Activated T-helper 2 cell treated with anti-CD3 and anti-CD28 coated beads, Interferon-gamma antibody, Interleukin-2, Interleukin-4, amounts not matched to agents 10 μg/mL and 5 μg/mL and 100 μg/mL, durations not matched to agents 14 hours and 24 hours and 36 hours (primary cell): ENCODE results near the gene GSK3A. TPM values are rescaled to one million over a fixed set of nuclear protein-coding genes. Genes with fewer than 3 reads are reported as not detected.

Experiments
- DNase-seq: peaks from one replicate; pipeline ENCODE4 v3.0.0; 2021; ENCODE audit warnings: low spot score
- H3K27ac Mint-ChIP-seq: one replicate; pipeline ENCODE4 v1.8.0; 2021; ENCODE audit warnings: mixed read lengths
- H3K27me3 Mint-ChIP-seq: one replicate; pipeline ENCODE4 v1.8.0; 2021; ENCODE audit warnings: low read depth, mixed read lengths
- H3K36me3 Mint-ChIP-seq: one replicate; pipeline ENCODE4 v1.8.0; 2021; ENCODE audit warnings: low read depth, mixed read lengths
- H3K4me1 Mint-ChIP-seq: one replicate; pipeline ENCODE4 v1.8.0; 2021; ENCODE audit warnings: low read depth, mixed read lengths
- H3K4me3 Mint-ChIP-seq: one replicate; pipeline ENCODE4 v1.8.0; 2021; ENCODE audit warnings: low read depth, mild to moderate bottlenecking, moderate library complexity, mixed read lengths
- H3K9me3 Mint-ChIP-seq: one replicate; pipeline ENCODE4 v1.8.0; 2021; ENCODE audit warnings: mixed read lengths
- intact Hi-C: fragments of 100-400 bp; cut with micrococcal nuclease; formaldehyde crosslinking; loops from one replicate; pipeline ENCODE4 v1.15.1; 2023
- total RNA-seq: library from RNA; stranded (reverse); gene quantifications from 2 replicates; pipeline ENCODE4 v1.2.3, GENCODE V29; 2022

The GSK3A gene
- total RNA-seq, 1 donor from 2014 or later, result 52.4 TPM

DNA sequence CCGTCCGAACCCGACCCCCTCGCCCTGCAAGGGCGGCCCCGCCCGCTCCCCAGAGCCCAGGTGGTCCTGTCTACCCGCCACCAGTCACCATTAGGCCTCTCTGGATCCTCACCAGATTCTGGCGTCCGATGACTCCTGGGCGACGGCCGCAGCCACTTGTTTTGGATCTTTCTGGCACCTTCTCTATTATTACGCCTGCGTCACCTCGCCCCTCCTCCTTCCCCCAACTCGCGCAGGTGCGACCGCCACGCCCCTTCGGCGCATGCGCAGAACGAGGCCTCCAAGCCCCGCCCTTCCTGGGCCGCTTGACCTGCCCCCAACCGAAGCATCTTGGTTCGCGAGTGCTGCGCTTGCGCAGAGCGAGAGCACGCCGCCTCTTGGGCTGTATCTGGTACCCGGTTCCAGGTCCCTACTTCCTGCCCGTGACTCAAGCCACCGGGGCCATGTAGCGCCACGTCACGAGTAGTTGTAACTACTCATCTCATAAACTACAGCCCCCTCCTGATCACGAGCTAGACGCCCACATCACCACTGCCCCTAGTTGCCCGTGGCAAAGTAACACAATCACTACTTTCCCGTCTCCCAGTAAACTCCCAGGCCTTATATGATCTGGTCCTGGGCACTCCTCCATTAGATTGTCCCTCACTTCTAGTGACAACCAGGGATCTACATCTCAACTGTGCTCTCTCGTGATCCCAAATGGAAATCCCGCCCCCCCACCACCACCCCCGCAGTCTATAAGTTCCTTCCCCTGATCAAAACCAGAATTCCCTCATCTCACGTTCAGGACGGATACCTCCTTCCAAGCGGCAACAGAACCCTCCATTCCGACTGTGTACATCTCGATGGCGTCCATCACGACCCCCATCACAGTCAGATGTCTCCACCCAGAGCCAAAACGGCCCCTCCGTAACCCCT lies 24.6 kb downstream of the GSK3A start, which contains the start of gene DEDD2:
Gene DEDD2, minus strand, starts transcription at position 158 of the 918 bp plus-strand sequence. CDS start 670 bp downstream, outside the sequence.
- intact Hi-C loops, result loop anchor here (1.0 to 2.0 kb wide), 3 partner anchors 16 to 95 kb away; partner anchors contain the start of gene CIC
- DNase-seq, result peak; percentile 100
- H3K4me1 Mint-ChIP-seq, result peaks cover 50% of the 10 kb centered on the region
- peaks cover 36% of the 10 kb centered on the region for H3K36me3 Mint-ChIP-seq
- H3K27ac Mint-ChIP-seq, result peak within 1 kb of the TSS; percentile 95
- no peaks in the 10 kb centered on the region for H3K27me3 Mint-ChIP-seq
- H3K4me3 Mint-ChIP-seq, result peak within 1 kb of the TSS; percentile 91
- H3K9me3 Mint-ChIP-seq, result no peaks in the 10 kb centered on the region

DNA sequence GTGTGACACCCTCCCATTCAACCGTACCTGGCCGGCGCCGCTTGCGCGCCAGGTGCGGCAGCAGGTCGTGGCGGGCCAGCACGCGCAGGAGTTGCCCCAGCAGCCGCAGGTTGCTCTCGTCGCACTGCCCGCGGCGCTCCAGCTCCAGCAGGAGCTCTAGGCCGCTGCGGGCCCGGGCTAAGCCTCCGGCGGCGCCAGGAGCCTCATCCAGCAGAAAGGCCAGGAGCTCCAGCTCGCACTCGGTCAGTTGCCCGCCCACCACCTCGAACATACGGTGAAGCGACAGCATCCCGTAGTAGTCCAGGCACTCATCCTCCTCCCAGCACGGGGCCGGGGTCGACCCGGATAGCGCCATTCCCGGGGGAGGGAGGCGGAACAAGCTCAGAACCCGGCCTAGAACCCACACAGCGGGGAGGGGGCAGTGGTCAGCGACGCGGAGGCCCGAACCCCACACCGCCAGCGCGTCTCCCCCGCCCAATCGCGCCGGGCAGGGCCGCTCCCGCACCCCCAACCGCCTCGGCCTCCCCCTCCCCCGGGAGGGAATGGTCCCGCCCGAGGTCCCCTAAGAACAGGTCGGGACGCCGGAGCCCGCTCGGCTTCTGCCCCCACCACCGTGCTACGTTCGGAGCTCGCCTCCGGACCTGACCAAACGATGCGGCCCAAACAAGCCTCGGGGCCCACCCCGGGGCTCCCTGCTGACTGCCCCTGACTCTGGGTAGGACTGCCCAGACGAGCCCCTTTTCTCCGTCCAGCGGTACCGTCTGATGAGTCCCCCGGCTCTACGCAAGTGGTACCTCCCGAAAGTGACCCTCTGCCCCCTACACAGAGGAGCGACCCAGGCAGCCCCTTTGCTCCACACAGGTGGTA lies 25.5 kb downstream of the GSK3A start:
- H3K27me3 Mint-ChIP-seq, result no peaks in the 10 kb centered on the region
- no peaks in the 10 kb centered on the region for H3K9me3 Mint-ChIP-seq
- H3K36me3 Mint-ChIP-seq, result peaks cover 37% of the 10 kb centered on the region
- H3K4me3 Mint-ChIP-seq, result peak overlapping the region; percentile 91
- DNase-seq, result peak; percentile 27
- H3K27ac Mint-ChIP-seq, result peak overlapping the region; percentile 95
- H3K4me1 Mint-ChIP-seq, result peaks cover 52% of the 10 kb centered on the region
- intact Hi-C loops, result loop anchor here (1.0 to 2.0 kb wide), 3 partner anchors 16 to 94 kb away; partner anchors contain the start of gene CIC

DNA sequence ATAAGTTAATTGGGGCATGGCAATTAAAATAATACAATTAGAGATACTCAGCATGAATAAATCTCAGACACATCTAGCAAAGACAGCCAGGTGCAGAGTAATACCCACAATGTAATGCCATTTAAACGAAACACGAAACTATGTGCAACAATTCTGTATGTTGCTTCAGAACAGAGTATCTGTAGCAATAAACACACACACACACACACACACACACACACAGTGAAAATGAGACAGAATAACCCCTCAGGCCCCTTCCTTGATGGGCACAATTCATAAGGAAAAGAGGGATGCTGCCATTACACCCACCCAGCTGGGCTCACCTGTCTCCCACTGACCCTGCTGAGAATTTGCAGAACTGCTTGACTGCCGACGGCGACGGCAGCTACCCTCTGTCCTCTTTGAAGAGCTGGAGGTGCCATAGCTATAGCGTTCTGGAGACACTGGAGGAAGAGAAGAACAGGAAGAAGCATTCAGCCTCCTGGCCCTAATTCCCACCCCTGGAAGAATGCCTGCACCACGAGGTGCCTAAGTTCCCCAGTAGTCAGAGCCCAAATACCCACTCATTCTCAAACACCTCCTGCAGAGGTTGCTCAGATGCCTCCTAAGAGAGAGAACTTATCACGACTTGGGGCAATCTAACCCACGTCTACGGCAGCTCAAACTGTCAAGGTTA lies 27.5 kb downstream of the GSK3A start:
- Mint-ChIP-seq H3K4me3 (peak overlapping the region; percentile 91), H3K27ac (no peak overlapping the region), H3K27me3 (no peaks in the 10 kb centered on the region), H3K9me3 (no peaks in the 10 kb centered on the region), H3K4me1 (peaks cover 48% of the 10 kb centered on the region), H3K36me3 (peaks cover 32% of the 10 kb centered on the region)
- intact Hi-C loops, result no loop called here
- DNase-seq, result no peak

DNA sequence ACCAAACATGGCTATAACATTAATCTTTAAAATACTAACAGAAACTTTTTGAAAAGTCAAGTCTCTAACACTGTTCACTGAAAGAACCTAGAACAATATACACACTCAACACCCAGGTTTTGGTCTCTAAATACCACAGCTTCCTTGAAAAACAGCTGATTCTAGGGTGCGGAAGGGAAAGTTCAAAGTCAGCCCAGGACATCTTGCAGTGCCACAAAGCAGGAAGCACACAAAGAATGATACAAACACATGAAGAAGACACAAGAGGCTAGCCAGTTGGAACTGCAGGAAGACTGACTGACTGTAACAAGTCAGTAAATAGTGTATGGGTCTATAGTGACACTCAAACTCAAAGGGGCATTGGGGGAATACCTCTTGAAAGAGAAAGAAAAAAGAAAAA lies 29.5 kb downstream of the GSK3A start:
- DNase-seq, result no peak
- intact Hi-C loops, result no loop called here
- Mint-ChIP-seq H3K4me3 (no peak overlapping the region), H3K4me1 (peaks cover 42% of the 10 kb centered on the region), H3K9me3 (no peaks in the 10 kb centered on the region), H3K36me3 (peaks cover 51% of the 10 kb centered on the region), H3K27ac (peak overlapping the region; percentile 40), H3K27me3 (no peaks in the 10 kb centered on the region)

DNA sequence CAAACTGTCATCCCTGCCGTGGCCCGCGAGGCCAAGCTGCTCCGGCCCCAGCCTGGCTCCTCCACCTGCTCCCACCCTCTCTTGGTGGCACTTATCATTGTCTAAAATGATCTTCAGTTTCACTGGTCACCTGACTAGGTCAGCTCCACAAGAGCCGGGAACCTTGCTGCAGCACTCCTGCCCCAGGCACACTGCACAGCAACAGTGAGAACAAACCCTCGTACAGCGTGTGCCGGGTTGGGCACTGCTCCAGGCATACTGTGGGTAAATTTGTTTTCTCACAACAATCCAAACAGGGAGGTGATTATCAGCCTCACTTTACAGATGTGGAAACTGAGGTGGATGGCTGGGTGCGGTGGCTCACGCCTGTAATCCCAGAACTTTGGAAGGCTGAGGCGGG lies 33.8 kb downstream of the GSK3A start:
- no peak for DNase-seq
- Mint-ChIP-seq H3K4me3 (no peak overlapping the region), H3K9me3 (no peaks in the 10 kb centered on the region), H3K4me1 (peaks cover 29% of the 10 kb centered on the region), H3K27me3 (no peaks in the 10 kb centered on the region), H3K27ac (no peak overlapping the region), H3K36me3 (peaks cover 73% of the 10 kb centered on the region)
- intact Hi-C loops, result no loop called here

DNA sequence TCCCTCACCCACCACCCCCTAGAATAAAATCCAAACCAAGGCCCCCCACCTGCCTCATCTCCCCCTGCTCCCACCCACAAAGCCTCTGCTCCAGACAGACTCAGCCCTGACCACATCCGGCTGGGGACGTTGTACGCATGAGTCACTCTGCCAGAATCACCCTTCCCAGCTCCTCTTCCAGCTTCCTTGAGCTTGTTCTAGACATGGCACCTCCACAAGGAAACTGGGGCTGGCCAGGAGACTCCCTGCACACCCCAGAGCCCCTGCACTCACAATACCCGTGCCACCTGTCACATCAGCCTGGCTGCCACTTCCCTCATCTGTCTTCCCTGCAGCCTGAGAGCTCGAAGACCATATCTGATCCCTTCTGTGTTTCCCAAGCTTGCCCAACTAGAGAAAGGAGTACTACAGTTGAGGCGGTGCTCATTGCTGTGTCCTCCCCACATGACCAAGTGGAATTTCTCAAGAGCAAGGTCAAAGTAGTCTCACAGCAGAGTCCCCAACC lies 34.6 kb downstream of the GSK3A start:
- Mint-ChIP-seq H3K9me3 (no peaks in the 10 kb centered on the region), H3K4me1 (peaks cover 28% of the 10 kb centered on the region), H3K36me3 (peaks cover 73% of the 10 kb centered on the region), H3K4me3 (no peak overlapping the region), H3K27ac (peak overlapping the region; percentile 66), H3K27me3 (no peaks in the 10 kb centered on the region)
- DNase-seq, result no peak
- intact Hi-C loops, result no loop called here

DNA sequence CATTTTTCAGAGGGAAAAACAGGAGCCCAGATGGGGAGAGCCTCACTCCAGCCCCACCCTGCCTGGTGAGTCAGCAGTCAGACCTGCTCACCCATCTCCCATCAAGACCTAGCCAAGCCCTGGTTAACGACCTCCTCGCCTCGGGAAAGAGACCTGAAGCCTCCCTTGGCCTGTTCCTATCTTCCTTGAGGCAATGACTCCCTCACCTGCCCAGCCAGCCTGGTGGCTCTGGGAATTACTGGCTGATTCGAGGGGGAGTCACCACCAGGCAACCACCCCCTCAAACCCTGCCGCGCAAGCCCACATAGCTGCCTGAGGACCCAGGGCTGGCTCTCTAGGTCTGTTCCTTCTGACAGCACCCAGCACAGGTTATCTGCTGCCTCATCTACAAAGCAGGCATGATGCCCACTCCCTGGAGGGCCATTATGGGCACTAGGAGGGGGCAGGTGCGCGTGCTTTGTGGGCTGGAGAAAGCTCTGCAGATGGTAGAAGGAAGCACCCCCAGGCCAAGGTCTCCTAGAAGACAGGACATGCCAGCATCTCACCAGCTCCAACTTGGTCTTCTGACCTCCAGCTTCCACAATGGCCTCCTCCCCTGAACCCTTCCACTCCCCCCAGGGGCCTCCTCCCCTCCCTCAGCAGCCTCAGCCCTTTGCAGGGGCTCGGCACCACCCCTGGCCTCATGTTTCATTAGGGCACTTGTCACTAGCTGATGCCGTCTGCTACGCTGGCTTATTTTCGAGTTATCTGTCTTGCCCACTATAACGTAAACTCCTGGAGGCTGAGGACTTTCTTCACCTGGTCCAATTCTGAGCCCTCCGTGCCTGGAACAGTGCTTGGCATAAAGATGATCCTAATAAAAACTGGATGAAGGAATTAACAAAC lies 35.3 kb downstream of the GSK3A start:
- intact Hi-C loops, result no loop called here
- H3K4me1 Mint-ChIP-seq, result peaks cover 30% of the 10 kb centered on the region
- H3K27me3 Mint-ChIP-seq, result no peaks in the 10 kb centered on the region
- no peak overlapping the region for H3K4me3 Mint-ChIP-seq
- peak overlapping the region; percentile 66 for H3K27ac Mint-ChIP-seq
- no peak for DNase-seq
- H3K9me3 Mint-ChIP-seq, result no peaks in the 10 kb centered on the region
- H3K36me3 Mint-ChIP-seq, result peaks cover 73% of the 10 kb centered on the region

DNA sequence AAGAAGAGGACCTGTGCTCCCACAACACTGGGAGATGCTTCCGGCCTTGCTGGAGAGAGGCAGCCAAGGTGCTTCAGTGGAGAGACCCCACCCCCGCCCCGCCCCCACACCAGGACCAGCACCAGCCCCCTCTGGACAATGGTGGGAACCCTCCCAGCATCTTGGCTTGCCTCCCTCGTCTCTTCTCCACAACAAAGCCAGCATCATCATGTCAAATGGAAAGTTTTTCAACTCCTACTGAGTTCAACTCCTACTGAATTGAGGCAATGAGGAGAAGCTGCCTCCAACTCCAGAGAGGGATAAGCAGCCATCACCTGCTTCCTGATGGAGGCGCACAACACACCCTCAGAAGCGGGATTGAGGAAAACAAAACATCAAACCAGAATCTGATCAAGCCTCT lies 37.7 kb downstream of the GSK3A start:
- Mint-ChIP-seq H3K4me3 (no peak overlapping the region), H3K36me3 (peaks cover 89% of the 10 kb centered on the region), H3K27ac (peak overlapping the region; percentile 14), H3K4me1 (peaks cover 49% of the 10 kb centered on the region), H3K27me3 (no peaks in the 10 kb centered on the region), H3K9me3 (no peaks in the 10 kb centered on the region)
- DNase-seq, result no peak
- intact Hi-C loops, result loop anchor here (5.0 kb wide), 1 partner anchor 93 kb away; no protein-coding TSS in a partner anchor

DNA sequence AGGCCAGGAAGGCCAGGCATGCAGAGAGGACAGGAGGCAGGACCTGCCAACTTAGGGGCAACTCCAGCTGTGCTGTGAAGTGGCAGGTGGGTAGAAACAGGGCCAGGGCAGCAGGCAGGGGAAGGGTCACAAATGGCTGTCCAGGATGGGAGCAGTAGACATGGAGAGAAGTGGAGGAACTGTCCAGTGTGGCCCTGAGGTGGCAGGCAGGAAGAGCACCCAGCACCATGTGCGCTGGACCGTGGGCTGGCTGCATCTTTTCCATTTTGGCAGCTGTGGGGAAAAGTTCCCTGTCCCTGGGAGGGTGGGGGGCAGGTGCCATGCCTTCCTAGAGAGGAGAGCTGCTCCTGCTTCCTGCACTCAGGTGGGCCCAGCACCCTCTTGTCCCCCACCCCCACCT lies 38.7 kb downstream of the GSK3A start:
- no peaks in the 10 kb centered on the region for H3K27me3 Mint-ChIP-seq
- H3K4me1 Mint-ChIP-seq, result peaks cover 59% of the 10 kb centered on the region
- H3K36me3 Mint-ChIP-seq, result peaks cover 88% of the 10 kb centered on the region
- intact Hi-C loops, result loop anchor here (5.0 kb wide), 1 partner anchor 94 kb away; no protein-coding TSS in a partner anchor
- DNase-seq, result no peak
- H3K27ac Mint-ChIP-seq, result peak overlapping the region; percentile 64
- no peaks in the 10 kb centered on the region for H3K9me3 Mint-ChIP-seq
- H3K4me3 Mint-ChIP-seq, result no peak overlapping the region

DNA sequence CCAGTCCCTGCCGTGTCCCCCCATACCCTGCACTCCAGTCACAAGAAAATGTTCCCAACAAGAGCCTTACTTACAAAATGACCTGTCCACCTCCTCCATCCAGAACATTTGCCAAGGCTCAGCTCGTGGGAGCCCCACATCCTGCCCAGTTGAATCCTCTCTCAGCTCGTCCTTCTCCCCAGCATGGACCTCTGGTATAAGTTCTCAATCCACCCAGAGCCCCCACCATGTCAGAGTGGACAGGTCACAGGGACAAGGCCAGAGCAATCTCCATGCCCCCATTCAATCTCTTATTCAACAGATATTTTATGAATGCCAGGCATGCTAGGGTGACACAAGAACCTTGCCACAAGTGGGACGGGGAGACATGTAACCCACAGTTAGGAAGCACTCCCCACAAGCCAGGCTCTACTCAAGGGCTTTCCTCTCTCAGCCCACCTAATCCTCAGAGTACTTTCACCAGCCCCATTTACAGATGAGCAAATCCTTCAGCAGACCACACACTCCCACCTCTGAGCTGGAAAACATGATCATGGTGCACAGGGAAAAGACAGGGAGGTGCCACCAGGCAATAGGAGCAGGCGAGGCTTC lies 40.0 kb downstream of the GSK3A start:
- intact Hi-C loops, result loop anchor here (5.0 kb wide), 1 partner anchor 95 kb away; no protein-coding TSS in a partner anchor
- H3K27me3 Mint-ChIP-seq, result no peaks in the 10 kb centered on the region
- H3K4me3 Mint-ChIP-seq, result peak overlapping the region; percentile 69
- no peak for DNase-seq
- peaks cover 56% of the 10 kb centered on the region for H3K4me1 Mint-ChIP-seq
- peaks cover 81% of the 10 kb centered on the region for H3K36me3 Mint-ChIP-seq
- H3K9me3 Mint-ChIP-seq, result no peaks in the 10 kb centered on the region
- peak overlapping the region; percentile 94 for H3K27ac Mint-ChIP-seq
